ENCODE measurements around the gene SLC26A11.

Gene SLC26A11

DNA sequence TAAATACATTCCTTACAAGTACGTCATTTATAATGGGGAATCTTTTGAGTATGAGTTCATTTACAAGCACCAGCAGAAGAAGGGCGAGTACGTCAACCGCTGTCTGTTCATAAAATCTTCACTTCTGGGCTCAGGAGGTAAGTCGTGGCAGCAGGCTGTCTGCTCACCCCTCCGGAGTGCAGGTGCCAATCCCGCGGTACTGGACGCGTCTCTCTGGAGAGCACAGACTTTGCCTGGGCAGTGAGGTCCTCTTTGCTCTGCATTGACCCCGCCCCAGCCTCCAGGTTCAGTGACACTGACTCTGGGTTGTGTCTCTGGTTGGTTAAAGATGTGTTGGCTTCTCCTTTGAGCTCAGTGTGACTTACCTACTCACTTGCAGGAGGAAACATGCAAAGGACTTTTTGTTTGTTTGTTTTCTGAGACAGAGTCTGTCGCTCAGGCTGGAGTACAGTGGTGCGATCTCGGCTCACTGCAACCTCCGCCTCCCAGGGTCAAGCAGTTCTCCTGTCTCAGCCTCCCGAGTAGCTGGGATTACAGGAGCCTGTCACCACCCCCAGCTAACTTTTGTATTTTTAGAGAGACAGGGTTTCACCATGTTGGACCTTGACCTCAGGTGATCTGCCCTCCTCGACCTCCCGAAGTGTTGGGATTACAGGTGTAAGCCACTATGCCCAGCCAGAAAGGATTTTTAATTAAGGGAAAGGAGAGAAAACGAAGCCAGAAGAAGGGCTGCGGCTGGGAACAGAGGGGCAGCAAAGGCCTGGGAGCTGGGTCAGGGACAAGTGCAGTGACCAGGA, 71.7 kb downstream of the SLC26A11 start:
- no peaks in the 10 kb centered on the region for H3K36me3 ChIP-seq (ENCODE audit: low read length)
- no peaks in the 10 kb centered on the region for H3F3A ChIP-seq (ENCODE audit: insufficient read depth)
- H3K79me2 ChIP-seq (ENCODE audit: insufficient read depth, low read length) = no peaks in the 10 kb centered on the region
- H3K27me3 ChIP-seq (ENCODE audit: low read length) = no peaks in the 10 kb centered on the region
- H3K9ac ChIP-seq (ENCODE audit: low read length) = no peak overlapping the region
- no peak overlapping the region for H3K4me2 ChIP-seq (ENCODE audit: low read depth, low read length, poor library complexity, severe bottlenecking)
- H3K27ac ChIP-seq (ENCODE audit: low read depth, low read length) = no peak overlapping the region
- no peaks in the 10 kb centered on the region for H4K20me1 ChIP-seq (ENCODE audit: low read depth, low read length)
- TF ChIP-seq, protein P1, sequence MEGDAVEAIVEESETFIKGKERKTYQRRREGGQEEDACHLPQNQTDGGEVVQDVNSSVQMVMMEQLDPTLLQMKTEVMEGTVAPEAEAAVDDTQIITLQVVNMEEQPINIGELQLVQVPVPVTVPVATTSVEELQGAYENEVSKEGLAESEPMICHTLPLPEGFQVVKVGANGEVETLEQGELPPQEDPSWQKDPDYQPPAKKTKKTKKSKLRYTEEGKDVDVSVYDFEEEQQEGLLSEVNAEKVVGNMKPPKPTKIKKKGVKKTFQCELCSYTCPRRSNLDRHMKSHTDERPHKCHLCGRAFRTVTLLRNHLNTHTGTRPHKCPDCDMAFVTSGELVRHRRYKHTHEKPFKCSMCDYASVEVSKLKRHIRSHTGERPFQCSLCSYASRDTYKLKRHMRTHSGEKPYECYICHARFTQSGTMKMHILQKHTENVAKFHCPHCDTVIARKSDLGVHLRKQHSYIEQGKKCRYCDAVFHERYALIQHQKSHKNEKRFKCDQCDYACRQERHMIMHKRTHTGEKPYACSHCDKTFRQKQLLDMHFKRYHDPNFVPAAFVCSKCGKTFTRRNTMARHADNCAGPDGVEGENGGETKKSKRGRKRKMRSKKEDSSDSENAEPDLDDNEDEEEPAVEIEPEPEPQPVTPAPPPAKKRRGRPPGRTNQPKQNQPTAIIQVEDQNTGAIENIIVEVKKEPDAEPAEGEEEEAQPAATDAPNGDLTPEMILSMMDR (IDR thresholded peaks at IDR 0.05; ENCODE audit: insufficient read depth, low read length, poor library complexity, severe bottlenecking) = no peak
- TF ChIP-seq EZH2phosphoT487 (conservative IDR thresholded peaks at IDR 0.05; ENCODE audit: low read length) = no peak
- no peaks in the 10 kb centered on the region for H3K9me2 ChIP-seq (replicated peaks; ENCODE audit: insufficient read depth, low read length)
- H3K4me3 ChIP-seq (ENCODE audit: insufficient read depth, low read length, poor library complexity, severe bottlenecking) = no peak overlapping the region
- H3K9me3 ChIP-seq (ENCODE audit: insufficient read depth, low read length) = no peaks in the 10 kb centered on the region
- H2AFZ ChIP-seq (ENCODE audit: low read depth, low read length, severe bottlenecking) = no peak overlapping the region

GRCh38 chr17:80292521-80292971, 72.3 kb downstream of the SLC26A11 start:
- Histone ChIP-seq H3K79me2 (ENCODE audit: insufficient read depth, low read length) (no peaks in the 10 kb centered on the region), H3K27me3 (ENCODE audit: low read length) (no peaks in the 10 kb centered on the region), H3K9ac (ENCODE audit: low read length) (no peak overlapping the region), H3K36me3 (ENCODE audit: low read length) (no peaks in the 10 kb centered on the region), H2AFZ (ENCODE audit: low read depth, low read length, severe bottlenecking) (no peak overlapping the region), H3K4me2 (ENCODE audit: low read depth, low read length, poor library complexity, severe bottlenecking) (no peak overlapping the region), H3K27ac (ENCODE audit: low read depth, low read length) (no peak overlapping the region), H3F3A (ENCODE audit: insufficient read depth) (no peaks in the 10 kb centered on the region), H4K20me1 (ENCODE audit: low read depth, low read length) (no peaks in the 10 kb centered on the region), H3K9me3 (ENCODE audit: insufficient read depth, low read length) (no peaks in the 10 kb centered on the region), H3K4me3 (ENCODE audit: insufficient read depth, low read length, poor library complexity, severe bottlenecking) (no peak overlapping the region), H3K9me2 (replicated peaks; ENCODE audit: insufficient read depth, low read length) (no peaks in the 10 kb centered on the region)
- no peak for TF ChIP-seq EZH2phosphoT487 (conservative IDR thresholded peaks at IDR 0.05; ENCODE audit: low read length)
- TF ChIP-seq, protein P1 (IDR thresholded peaks at IDR 0.05; ENCODE audit: insufficient read depth, low read length, poor library complexity, severe bottlenecking) = no peak

DNA sequence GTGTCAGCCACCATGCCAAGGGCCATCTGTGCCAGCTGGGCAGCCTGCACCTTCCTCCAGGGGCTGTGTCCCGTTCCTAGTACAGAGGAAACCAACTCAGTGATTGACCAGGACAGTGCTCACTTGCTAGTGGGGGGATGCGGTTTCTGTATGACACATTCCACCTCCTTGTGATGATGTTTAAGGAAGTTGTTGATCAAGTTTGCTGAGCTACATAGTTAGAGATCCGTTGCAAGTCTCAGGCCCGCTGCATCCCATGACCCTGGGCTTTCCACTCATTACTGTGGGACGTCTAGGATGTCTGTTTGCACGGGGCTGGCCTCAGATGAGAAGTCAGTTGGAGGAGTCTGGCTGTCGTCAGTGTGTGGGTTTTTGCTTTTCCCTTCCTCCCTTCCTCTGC, 74.0 kb downstream of the SLC26A11 start:
- Histone ChIP-seq H3K9me2 (replicated peaks; ENCODE audit: insufficient read depth, low read length) (no peaks in the 10 kb centered on the region), H3K36me3 (ENCODE audit: low read length) (no peaks in the 10 kb centered on the region), H3K27ac (ENCODE audit: low read depth, low read length) (no peak overlapping the region), H3K9me3 (ENCODE audit: insufficient read depth, low read length) (no peaks in the 10 kb centered on the region), H3K4me3 (ENCODE audit: insufficient read depth, low read length, poor library complexity, severe bottlenecking) (no peak overlapping the region), H3K79me2 (ENCODE audit: insufficient read depth, low read length) (no peaks in the 10 kb centered on the region), H3F3A (ENCODE audit: insufficient read depth) (no peaks in the 10 kb centered on the region), H3K9ac (ENCODE audit: low read length) (no peak overlapping the region), H3K27me3 (ENCODE audit: low read length) (no peaks in the 10 kb centered on the region), H3K4me2 (ENCODE audit: low read depth, low read length, poor library complexity, severe bottlenecking) (no peak overlapping the region), H4K20me1 (ENCODE audit: low read depth, low read length) (no peaks in the 10 kb centered on the region), H2AFZ (ENCODE audit: low read depth, low read length, severe bottlenecking) (no peak overlapping the region)
- TF ChIP-seq, protein P1 (IDR thresholded peaks at IDR 0.05; ENCODE audit: insufficient read depth, low read length, poor library complexity, severe bottlenecking) = no peak
- no peak for TF ChIP-seq EZH2phosphoT487 (conservative IDR thresholded peaks at IDR 0.05; ENCODE audit: low read length)
